Epithelial cell of esophagus (primary cell): ENCODE data around the gene AIG1.
"Not testable (repeated sequence)": the region's sequence is repeated elsewhere in the genome, so short reads cannot be mapped to it uniquely, and the experiment has no call there.

Experiments used
- DNase-seq: peaks from one replicate; pipeline ENCODE4 v3.0.0; 2010; ENCODE audit warnings: low read depth
- H3K4me3 ChIP-seq: 2 replicates; pipeline ENCODE4 v1.5.1; 2011; ENCODE audit warnings: mild to moderate bottlenecking, low read length, control low read depth
- TF ChIP-seq, protein P1 (sequence below): IDR thresholded peaks from 2 replicates; pipeline ENCODE4 v1.5.1; 2011; ENCODE audit warnings: low read depth, mild to moderate bottlenecking, low read length, control low read depth, inconsistent platforms; ENCODE audit not compliant: insufficient read depth; ENCODE audit errors: missing control alignments

Gene AIG1

DNA sequence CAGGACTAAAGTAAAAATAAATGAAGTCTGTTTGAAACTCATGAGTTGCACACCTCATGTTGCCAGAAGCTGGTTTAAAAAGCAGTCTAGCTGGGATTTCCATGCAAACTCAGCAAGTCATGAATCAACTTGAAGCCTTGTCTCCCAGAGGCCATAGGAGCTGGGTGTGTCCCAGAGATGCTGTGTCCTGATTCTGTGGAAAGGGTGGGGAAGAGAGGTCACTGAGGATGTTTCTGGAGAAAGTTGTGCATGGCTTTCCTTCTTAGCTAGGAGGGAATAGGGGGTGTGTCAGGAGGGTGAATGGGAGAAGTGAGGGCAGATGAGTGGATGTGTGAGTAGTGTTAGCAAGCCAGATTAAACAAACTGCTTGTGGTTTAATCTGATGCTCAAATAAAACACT lies 278.5 kb downstream of the AIG1 start:
- H3K4me3 ChIP-seq, result no peak overlapping the region
- TF ChIP-seq, protein P1, sequence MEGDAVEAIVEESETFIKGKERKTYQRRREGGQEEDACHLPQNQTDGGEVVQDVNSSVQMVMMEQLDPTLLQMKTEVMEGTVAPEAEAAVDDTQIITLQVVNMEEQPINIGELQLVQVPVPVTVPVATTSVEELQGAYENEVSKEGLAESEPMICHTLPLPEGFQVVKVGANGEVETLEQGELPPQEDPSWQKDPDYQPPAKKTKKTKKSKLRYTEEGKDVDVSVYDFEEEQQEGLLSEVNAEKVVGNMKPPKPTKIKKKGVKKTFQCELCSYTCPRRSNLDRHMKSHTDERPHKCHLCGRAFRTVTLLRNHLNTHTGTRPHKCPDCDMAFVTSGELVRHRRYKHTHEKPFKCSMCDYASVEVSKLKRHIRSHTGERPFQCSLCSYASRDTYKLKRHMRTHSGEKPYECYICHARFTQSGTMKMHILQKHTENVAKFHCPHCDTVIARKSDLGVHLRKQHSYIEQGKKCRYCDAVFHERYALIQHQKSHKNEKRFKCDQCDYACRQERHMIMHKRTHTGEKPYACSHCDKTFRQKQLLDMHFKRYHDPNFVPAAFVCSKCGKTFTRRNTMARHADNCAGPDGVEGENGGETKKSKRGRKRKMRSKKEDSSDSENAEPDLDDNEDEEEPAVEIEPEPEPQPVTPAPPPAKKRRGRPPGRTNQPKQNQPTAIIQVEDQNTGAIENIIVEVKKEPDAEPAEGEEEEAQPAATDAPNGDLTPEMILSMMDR, result no peak
- peak; percentile 93 for DNase-seq

DNA sequence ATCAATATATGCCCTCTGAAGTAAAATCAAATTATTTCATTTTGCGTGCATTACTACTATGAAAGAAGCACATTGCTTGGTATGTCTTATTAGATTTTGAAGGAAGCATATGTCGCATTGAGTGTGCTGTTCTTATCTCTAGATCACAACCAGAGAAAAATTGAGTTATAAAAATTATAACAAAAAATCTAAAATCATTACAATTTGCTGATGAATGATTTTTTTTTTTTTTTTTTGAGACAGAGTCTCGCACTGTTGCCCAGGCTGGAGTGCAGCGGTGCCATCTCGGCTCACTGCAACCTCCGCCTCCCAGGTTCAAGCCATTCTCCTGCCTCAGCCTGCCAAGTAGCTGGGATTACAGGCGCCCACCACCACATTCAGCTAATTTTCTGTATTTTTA lies 284.8 kb downstream of the AIG1 start:
- H3K4me3 ChIP-seq, DNase-seq: not testable (repeated sequence)

DNA sequence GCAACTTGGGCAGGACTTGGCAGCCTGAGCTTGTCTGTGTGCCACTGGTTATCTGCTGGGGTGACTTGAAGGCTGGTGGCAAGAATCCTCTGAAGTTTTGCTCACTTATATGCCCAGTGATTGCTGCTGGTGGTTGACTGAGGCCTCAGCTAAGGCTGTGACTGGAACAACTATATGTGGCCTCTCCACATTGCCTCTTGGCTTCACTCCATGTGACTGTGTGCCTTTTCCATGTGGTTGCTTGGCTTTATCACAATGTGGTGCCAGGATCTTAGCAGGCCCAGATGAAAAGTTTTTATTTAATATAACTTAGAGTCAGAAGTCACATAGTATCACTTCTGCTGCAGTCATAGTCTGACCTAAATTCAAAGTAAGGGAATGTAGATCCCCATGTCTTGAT lies 285.3 kb downstream of the AIG1 start:
- H3K4me3 ChIP-seq, result no peak overlapping the region
- TF ChIP-seq, protein P1, result no peak

DNA sequence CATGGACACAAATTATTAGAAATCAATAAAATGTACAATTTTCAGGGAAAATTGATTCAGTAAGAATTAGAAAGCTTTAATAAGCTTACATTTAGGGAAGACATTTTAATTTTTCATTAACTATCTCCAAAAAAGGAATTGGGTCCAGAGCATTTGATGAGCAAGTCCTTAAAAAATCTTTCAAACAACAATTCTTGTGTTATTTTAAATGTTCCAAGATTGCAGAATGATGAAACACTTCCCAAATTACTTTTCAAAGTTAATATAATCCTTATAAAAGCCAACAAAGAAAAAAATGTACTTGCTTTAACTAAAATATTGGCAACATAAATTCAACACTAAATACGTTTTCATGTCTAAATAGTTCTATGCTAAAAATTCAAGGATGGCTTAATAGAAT lies 287.8 kb downstream of the AIG1 start:
- TF ChIP-seq, protein P1, result no peak
- DNase-seq, result no peak
- no peak overlapping the region for H3K4me3 ChIP-seq

More for the DNA sequence above, 285.3 kb downstream of the AIG1 start:
- DNase-seq, result no peak

DNA sequence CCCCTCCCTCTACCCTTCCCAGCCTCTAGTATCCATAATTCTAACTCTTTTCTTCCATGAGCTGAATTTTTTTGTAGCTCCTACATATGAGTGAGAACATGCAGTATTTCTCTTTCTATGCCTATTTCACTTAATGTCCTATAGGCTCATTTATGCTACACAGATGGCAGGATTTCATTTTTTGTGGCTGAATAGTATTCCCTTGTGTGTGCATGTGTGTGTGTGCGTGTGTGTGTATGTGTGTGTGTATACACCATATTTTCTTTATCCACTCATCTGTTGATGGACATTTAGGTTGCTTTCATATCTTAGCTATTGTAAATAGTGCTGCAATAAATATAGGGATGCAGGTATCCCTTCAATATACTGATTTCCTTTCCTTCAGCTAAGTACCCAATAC lies 288.8 kb downstream of the AIG1 start:
- TF ChIP-seq, protein P1, result no peak
- DNase-seq, result no peak

DNA sequence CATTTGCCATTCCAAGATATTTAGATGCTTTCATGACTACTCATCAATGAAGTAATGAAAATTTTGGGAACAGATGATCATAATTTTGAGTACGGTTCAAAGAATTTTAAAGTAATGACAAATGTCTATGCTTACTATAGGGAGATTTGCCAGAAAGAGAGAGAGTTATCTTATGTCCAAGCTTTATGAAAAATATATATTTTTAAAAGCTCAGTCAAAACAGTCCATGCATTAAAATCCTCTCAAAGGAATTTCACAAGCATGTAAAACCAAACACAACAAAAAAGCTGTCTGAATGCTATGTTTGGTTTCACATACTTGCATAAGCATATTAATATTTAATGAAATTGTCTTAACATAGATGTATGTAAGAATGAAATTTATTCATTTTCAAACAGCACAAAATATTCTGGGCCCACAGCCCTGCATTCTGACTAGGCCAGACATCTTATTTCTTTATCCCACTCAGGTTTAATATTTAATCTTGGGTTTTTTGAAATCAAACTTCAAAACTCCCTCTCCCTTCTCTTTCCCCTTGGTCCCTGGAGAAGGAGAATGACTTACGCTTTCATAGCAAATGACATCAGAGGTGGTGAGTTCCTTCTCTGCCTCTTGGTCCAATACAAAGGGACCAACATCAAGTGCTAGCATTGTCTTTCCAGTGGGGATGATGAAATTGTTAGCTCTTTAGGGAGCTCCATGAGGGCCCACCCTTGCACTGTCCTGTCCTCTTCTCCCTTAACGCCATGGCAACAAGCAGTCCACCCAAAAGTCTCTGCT lies 295.6 kb downstream of the AIG1 start:
- no peak for DNase-seq
- TF ChIP-seq, protein P1, result no peak

More for the DNA sequence above, 288.8 kb downstream of the AIG1 start:
- no peak overlapping the region for H3K4me3 ChIP-seq

DNA sequence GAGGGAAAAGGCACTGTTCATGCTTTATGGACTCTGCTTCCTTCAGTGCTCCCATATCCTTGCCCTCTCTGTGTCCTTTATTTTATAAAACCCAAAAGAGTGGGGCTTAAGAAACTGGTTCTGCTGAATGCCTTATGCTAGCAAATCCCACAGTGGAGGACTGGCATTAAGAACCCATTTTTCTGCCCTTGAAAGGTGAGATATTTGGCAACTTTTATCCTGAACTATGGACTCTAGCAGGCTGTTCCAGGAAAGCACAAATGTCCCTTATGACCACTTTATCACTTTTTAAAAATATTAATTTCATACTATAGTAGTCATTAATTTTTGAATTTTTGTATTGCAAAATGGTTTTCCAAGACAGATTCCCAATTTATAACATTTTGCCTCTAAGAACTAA lies 296.5 kb downstream of the AIG1 start:
- DNase-seq, result no peak
- H3K4me3 ChIP-seq, result no peak overlapping the region
- TF ChIP-seq, protein P1, result no peak

More for the DNA sequence above, 295.6 kb downstream of the AIG1 start:
- no peak overlapping the region for H3K4me3 ChIP-seq
